ENCODE results near the gene SMC5. TPM values are rescaled to one million over a fixed set of nuclear protein-coding genes. Genes with fewer than 3 reads are reported as not detected.
A peak's percentile ranks its signal among the peaks of the same experiment; 100 is the strongest.

The SMC5 gene
- total and polyA plus RNA-seq, 4 donors = 9.8 to 90.5 (median 19.1) TPM

DNA sequence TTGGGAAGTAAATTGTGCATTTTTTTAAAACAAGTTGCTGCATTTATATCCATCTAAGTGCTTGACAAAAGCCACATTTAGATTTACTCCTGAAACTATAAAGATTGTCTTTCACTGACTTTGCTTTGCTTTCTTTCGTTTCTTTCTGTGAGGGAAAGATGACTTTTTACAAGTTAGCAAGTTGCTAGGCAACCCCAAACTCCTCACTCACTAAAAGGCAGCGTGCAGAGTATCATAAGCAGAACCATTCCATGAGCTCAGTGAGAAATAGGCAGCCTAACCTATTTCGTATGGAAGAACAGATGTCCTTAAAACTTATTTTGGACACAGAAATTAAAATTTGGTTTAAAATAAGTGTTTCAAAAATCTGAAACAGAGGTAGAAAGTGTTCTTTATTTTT is 126.6 kb downstream of the SMC5 start:
- WGBS, 2 donors = 79 to 82% methylated on average over 3 of the region's 3 CpGs
- H3K9me3 ChIP-seq (ENCODE audit: control insufficient read depth in 4 of 4, insufficient read depth in 3 of 4, low read length in 3 of 4) = no peaks in the 10 kb centered on the region
- ATAC-seq (ENCODE audit: insufficient read depth, low FRiP score) = no peak
- H3K27ac ChIP-seq (ENCODE audit: low read depth in 1 of 2, low read length in 1 of 2) = no peak overlapping the region
- peaks cover 0 to 13% (median 5%) of the 10 kb centered on the region in 4 donors for H3K36me3 ChIP-seq (ENCODE audit: control insufficient read depth in 4 of 4, insufficient read depth in 4 of 4, low read length in 4 of 4)
- no peak overlapping the region for H3K9ac ChIP-seq (ENCODE audit: insufficient read depth in 1 of 2, low read length in 2 of 2)
- H3K27me3 ChIP-seq (ENCODE audit: control insufficient read depth in 3 of 3, insufficient read depth in 3 of 3, low read length in 2 of 3) = no peaks in the 10 kb centered on the region
- no peak overlapping the region for H3K4me3 ChIP-seq
- TF ChIP-seq CTCF (IDR thresholded peaks at IDR 0.05; ENCODE audit: control extremely low read depth, extremely low read depth) = no peak
- peak in 2 of 3 donors; percentile 35 to 57 for DNase-seq
- H3K4me1 ChIP-seq (ENCODE audit: control insufficient read depth in 5 of 5, insufficient read depth in 5 of 5, low read length in 5 of 5) = peaks cover 0 to 27% (median 8%) of the 10 kb centered on the region in 5 donors

- no peak for DNase-seq
- 91 to 96% methylated on average over 23 of the region's 23 CpGs for WGBS, 2 donors
- H3K9ac ChIP-seq (ENCODE audit: insufficient read depth in 1 of 2, low read length in 2 of 2) = no peak overlapping the region
- no peak for ATAC-seq (ENCODE audit: insufficient read depth, low FRiP score)
- peaks cover 0 to 47% (median 11%) of the 10 kb centered on the region in 5 donors for H3K4me1 ChIP-seq (ENCODE audit: control insufficient read depth in 5 of 5, insufficient read depth in 5 of 5, low read length in 5 of 5)
- no peak for TF ChIP-seq CTCF (IDR thresholded peaks at IDR 0.05; ENCODE audit: control extremely low read depth, extremely low read depth)
- no peaks in the 10 kb centered on the region for H3K9me3 ChIP-seq (ENCODE audit: control insufficient read depth in 4 of 4, insufficient read depth in 3 of 4, low read length in 3 of 4)
- H3K36me3 ChIP-seq (ENCODE audit: control insufficient read depth in 4 of 4, insufficient read depth in 4 of 4, low read length in 4 of 4) = peaks cover 0 to 13% (median 5%) of the 10 kb centered on the region in 4 donors
- no peak overlapping the region for H3K27ac ChIP-seq (ENCODE audit: low read depth in 1 of 2, low read length in 1 of 2)
- no peaks in the 10 kb centered on the region for H3K27me3 ChIP-seq (ENCODE audit: control insufficient read depth in 3 of 3, insufficient read depth in 3 of 3, low read length in 2 of 3)
- no peak overlapping the region for H3K4me3 ChIP-seq
Observed at GRCh38 chr9:70387663-70388062, 128.9 kb downstream of the SMC5 start.

DNA sequence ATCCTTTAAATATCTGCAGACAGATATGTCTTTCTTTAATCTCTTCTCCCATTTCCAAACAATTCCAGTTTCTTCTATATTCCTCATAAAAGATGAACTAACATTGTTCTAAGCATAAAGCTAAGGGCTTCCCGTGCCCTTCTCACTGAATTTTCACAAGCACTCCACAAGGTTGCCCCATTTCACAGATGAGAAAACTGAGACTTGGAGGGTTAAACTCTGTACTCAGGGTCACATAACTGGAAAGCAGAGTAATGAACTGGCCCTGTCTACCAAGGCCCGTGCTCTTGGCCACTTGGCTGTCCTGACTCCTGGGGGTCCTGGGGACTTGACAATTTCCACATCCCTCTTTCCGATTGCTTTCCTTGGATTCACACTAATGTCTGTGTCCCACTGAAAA is 130.4 kb downstream of the SMC5 start:
- Histone ChIP-seq H3K4me1 (ENCODE audit: control insufficient read depth in 5 of 5, insufficient read depth in 5 of 5, low read length in 5 of 5) (peaks cover 0 to 48% (median 11%) of the 10 kb centered on the region in 5 donors), H3K9me3 (ENCODE audit: control insufficient read depth in 4 of 4, insufficient read depth in 3 of 4, low read length in 3 of 4) (no peaks in the 10 kb centered on the region), H3K4me3 (no peak overlapping the region), H3K9ac (ENCODE audit: insufficient read depth in 1 of 2, low read length in 2 of 2) (no peak overlapping the region), H3K36me3 (ENCODE audit: control insufficient read depth in 4 of 4, insufficient read depth in 4 of 4, low read length in 4 of 4) (peaks cover 0 to 13% (median 2%) of the 10 kb centered on the region in 4 donors), H3K27ac (ENCODE audit: low read depth in 1 of 2, low read length in 1 of 2) (peak overlapping the region; percentile 38 to 74), H3K27me3 (ENCODE audit: control insufficient read depth in 3 of 3, insufficient read depth in 3 of 3, low read length in 2 of 3) (no peaks in the 10 kb centered on the region)
- 74 to 96% methylated on average over 3 of the region's 3 CpGs for WGBS, 2 donors
- DNase-seq (no peak), ATAC-seq (ENCODE audit: insufficient read depth, low FRiP score) (no peak)
- TF ChIP-seq CTCF (IDR thresholded peaks at IDR 0.05; ENCODE audit: control extremely low read depth, extremely low read depth) = no peak
